Medulla oblongata (tissue), 1 donor: ENCODE results near the gene SIPA1.

Experiments used
- DNase-seq: peaks from one replicate; pipeline ENCODE4 v3.0.0-alpha.2; 2015; ENCODE audit errors: extremely low spot score

SIPA1 gene

DNA sequence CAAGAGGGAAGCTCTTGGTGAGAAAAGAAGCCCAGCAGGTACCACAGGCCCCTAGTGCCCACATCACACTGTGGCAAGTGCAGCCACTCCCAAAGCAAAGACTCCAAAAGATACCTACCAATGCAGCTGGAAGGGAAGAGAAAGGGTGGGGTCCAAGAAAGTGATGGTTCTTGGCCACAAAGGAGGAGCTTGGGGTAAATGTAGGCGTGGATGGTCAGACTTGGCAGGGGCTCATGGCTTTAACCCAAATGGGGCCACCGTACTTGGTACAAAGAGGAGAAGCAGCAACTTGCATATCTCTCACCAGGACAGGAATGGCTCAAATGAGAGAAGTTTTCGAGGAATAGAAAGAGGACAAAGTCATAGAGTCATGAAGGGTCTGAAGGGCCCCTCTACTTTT is 28.7 kb upstream of the SIPA1 start:
- DNase-seq, result no peak

DNA sequence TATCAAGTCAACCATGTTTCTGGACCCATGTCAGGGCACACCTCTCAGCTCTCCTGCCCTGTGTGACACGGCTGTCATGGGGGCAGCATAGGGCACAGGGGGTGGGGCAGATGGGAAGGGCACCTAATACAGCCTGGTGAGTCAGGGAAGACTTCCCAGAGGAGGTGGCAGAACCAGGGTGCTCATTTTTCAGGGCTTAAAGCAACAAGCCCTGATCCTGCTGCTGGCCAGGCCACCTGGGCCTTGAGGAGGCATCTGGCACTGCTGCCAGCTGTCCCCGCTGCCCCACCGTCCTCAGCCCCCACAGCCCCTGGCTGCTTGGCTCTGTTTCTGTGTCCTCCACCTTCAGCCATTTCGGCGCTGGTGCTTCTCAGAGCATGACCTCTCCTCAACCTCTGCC is 28.2 kb upstream of the SIPA1 start:
- DNase-seq, result no peak

DNA sequence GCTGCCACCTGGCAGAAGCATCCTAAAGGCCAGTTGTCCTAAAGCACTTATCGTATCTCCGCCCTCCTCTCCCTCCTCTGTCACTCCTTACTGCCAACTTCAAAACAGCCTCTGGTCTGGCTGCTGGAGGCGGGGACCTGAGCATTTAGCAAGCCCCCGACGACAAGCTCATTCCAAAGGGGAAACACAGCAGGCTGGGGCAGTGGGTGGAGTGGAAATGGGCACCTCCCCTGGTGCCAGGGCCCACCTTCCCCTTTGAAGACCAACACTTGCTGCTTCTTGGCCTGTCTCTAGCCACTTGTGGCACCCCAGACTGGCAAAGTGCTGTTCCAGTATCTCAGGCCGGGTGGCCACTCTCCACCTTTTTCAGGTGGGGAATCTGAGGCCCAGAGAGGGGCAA is 27.5 kb upstream of the SIPA1 start:
- no peak for DNase-seq

DNA sequence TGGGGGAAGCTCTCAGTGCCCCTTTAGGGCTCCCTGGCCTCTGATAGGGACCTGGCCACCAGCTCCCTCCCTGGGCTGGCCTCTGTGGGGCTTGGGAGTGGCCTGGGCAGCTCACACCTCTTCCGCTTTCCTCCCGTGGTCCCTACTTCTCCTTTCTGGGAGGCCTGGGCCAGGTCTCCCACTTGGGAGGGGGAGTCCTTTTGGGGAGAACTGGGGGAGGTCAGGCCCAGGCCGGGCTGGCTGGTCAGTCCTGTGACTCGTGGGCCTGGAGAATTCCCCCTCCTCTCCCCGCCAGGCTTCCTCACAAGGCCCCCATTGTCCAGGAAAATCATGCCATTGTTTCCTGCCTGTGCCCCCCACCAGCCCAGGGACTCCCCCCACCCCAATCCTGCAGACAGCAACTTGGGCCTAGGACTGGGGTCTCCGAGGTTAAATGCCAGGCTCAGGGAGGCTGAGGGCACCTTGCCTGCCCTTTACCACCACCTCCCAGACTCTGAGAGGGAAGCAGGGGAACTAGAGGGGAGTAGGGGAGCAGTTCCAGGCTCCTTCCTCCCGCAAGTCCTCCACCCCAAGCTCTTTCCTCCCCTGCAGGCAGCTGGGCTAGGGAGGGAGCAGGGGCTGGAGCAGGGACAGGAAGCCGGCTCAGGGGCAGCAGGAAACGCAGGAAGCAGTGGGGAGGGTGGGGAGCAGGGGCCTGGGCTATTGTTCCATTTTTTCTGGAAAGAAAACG is 26.7 kb upstream of the SIPA1 start:
- peak; percentile 90 for DNase-seq

DNA sequence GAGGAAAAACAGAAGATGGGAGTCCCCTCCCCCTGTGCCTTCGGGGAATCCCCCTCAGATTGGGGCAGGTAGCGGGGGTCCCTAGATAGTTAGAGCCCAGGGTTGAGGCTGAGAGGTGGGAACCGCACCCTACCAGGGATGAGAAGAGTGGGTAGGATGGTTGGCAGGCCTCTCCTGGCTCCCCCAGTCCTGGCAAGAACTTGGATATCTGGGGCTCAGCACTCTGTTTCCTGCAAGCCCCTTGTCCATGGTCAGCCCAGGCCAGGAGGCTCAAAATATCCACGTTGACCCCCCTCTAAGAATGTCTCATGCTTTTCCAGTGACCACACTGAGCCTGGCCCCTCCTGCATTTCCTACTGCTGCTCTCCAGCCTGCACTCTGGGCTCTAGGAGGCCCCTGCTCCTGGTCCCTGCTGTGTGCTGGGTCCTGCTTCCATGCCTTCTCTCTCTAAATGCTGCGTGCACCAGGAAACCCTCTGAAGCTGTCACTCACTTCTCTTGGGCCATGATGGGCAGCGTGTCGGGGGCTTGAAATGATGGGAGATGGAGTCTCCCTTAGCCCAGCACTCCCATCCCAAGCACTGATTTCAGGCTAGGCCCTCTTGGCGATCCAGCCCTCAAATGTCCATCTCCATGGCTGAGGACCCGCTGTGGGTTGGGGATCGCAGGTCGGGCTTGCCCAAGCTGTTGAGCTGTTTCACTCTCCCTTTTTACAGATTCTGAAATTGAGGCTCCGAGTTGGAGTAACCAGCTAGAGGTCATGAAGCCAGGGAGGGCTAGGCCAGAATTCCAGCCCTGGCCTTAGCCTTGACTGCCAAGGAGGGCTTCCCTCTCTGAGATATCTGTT is 25.9 kb upstream of the SIPA1 start:
- DNase-seq, result no peak

DNA sequence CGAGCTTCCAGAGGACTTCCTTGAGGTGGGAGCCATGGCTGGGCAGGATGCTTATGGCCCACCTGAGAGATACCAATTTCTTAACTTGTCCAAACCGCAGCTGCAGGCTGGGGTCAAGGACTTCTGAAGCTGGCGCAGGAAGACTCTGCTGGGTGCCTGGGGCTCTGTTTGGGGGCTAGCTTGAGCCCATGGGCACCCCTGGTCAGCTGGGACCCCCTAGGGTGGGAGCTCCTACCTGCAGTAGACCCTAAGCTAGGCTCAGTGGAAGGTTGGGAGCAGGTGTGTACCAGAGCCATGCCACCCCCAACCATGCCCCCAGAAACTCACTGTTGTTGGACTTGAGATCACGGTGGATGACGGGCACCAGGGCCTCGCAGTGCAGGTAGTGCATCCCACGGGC is 25.2 kb upstream of the SIPA1 start:
- DNase-seq, result no peak

DNA sequence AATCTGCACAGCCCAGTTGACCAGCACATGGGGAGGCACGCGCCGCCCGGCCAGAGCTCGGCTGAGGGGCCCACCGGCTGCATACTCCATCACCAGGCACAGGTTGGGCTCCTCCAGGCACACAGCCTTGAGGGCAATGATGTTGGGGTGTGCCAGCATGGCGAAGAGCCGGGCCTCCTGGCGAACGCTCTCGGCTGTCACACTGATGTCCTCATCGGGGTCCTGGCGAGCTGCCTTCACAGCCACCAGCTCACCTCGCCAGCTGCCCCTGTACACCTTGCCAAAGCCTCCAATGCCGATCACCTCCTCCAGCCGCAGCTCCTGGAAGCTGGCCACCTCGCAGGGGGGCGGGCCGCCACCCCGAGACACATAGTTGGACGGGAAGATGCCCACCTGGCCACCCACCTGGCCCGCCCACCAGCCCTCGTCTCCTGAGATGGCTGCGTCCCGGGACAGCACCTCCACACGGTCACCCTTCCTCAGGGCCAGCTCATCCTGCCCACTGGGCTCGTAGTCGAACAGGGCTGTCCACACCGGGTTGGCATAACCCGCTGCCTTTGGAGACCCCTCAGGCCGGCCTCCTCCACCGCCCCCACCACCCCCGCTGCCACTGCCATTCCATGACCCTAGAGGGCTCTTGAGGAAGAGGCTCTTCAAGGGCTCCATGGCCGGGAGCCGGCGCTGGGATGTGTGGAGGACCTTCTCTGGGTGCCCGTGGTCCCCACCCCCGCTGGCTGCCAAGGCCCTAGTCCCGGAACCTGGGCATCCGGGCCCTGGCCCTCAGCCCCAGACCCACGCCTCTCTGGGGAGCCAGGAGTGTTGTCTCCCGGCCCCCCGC is 24.6 kb upstream of the SIPA1 start:
- DNase-seq, result peak; percentile 32

DNA sequence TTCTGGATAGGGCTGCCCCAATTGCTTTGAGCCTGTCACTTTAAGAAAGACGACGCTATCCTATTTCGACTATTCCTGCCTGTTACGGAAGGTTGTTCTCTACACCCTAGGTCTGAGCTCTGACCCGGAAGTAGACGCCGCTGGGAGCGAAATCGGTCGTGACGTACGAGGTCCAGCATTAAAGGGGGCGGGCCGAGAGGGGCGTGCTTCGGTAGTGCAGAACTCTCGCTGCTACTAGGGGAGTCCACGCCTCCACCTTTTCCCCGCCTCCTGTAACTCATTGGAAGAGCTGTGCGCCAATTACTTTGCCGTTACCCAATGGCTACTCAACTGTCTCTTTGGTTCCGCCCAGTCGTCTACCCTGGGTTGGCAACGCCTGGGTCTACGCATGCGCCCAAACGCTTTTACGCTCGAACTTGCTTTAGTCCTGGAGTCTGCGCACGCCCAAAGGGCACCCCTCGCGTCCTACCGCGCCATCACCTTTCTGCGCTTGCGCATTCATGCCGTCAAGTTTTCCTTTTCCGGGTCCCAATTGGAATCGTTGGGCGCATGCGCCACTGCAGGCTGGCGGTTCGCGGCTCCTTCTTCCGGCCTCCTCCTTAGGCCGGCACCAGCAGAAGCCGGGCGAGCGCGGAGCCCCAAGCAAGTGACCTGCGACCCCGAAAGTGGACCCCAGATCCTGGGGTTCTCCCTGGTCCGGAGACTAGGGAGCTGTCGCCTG is 22.5 kb upstream of the SIPA1 start, which contains the start of gene PCNX3:
TSS of gene PCNX3 (plus strand) at position 548 of the 721 bp plus-strand sequence. CDS start 536 bp downstream, outside the sequence.
- DNase-seq, result peak; percentile 100

DNA sequence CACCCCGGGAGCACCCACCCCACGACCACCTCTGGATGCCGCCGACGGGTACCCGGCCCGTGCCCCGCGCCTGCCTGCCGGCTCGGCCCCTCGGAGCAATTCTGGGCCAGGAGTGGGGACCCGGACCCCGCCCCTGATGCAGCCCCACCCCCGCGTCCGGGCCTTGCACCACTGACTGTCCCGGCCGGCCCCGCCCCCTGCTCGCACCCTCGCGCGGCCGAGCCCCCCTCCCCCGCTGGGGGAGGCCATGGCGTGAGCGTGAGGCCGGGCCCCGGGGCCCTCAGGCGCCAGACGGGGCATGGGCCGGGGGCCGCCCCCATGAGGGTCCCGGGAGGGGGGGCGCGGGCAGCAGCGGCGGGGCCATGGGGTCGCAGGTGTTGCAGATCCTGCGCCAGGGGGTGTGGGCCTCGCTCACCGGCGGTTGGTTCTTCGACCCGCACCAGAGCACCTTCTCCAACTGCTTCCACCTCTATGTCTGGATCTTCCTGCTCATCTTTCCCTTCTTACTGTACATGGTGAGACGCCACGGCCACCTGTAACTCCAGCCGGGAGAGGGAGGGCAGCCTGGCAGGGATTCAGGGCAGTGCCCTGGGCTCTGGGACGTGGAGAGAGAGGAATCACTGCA is 21.8 kb upstream of the SIPA1 start:
- DNase-seq, result no peak

DNA sequence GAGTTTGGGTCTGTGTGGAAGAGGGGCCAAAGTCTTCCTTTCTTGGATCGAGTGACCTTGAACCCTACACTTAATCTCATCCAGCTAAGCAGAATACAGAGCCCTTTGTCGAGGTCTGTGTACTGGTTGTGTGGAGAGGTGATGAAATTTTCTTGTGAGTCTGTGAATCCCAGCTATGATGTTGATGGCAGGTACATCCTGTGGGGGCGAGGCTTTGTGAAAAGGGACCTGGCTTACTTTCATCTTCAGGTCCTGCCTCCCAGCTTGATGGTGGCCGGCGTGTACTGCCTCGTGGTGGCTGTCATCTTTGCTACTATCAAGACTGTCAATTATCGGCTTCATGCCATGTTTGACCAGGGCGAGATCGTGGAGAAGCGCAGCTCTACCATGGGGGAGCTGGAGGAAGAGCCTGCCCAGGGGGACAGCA is 21.3 kb upstream of the SIPA1 start:
- DNase-seq, result no peak

DNA sequence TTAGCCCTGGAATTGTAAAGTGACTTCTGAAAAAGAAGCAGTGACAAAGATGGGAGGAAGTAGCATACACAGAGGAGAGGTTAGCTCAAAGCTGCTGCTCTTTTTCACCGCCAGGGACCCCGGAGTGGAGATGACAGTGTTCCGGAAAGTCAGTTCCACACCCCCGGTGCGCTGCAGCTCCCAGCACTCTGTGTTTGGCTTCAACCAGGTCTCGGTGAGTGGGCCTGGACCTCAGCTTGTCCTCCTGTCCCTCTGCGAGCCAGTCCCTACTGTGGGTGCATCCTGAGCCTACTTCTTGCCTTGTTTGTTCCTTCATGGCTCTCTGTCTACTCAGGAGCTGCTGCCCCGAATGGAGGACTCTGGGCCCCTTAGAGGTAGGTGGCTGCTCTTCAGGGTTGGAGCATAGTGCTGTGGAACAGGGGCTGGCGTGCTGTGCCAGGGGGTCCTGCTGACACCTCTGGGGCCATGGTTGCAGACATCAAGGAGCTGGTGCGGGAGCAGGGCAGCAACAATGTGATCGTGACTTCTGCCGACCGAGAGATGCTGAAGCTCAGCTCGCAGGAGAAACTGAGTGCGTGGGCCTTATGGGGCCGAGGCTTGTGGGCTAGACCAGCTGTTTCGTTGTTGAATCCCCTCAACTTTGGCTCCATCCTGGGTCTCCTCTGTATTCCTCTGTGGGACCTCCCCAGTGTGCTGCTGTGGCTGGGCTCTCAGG is 20.6 kb upstream of the SIPA1 start:
- no peak for DNase-seq

DNA sequence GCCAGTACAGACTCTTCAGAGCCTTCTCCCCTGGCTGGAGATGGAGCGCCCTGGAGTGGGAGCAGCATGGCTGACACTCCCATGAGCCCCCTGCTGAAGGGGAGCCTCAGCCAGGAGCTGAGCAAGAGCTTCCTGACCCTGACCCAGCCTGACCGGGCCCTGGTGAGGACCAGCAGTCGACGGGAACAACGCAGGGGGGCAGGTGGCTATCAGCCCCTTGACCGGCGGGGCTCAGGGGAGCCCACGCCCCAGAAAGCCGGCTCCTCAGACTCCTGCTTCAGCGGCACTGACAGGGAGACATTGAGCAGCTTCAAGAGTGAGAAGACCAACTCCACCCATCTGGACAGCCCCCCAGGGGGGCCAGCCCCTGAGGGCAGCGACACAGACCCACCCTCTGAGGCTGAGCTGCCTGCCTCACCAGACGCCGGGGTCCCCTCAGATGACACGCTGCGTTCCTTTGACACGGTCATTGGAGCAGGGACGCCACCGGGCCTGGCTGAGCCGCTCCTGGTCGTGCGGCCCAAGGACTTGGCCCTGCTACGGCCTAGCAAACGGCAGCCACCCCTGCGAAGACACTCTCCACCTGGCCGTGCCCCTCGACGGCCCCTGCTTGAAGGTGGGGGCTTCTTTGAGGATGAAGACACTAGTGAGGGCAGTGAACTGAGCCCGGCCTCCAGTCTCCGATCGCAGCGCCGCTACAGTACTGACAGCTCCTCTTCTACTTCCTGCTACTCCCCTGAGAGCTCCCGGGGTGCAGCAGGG is 19.7 kb upstream of the SIPA1 start:
- DNase-seq, result no peak

DNA sequence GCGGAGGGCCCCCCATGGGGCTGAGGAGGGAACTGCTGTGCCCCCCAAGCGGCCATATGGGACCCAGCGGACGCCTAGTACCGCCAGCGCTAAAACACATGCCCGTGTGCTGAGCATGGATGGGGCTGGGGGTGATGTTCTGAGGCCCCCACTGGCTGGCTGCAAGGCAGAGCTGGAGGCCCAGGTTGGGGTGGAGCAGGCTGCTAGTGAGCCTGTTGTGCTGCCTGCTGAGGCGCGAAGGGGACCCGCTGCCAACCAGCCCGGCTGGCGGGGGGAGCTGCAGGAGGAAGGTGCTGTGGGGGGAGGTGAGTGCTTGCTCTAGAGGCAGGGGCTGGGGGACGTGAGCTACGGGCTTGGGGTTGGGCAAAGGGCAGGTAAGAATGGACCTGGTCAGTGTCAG is 19.1 kb upstream of the SIPA1 start:
- DNase-seq, result no peak

DNA sequence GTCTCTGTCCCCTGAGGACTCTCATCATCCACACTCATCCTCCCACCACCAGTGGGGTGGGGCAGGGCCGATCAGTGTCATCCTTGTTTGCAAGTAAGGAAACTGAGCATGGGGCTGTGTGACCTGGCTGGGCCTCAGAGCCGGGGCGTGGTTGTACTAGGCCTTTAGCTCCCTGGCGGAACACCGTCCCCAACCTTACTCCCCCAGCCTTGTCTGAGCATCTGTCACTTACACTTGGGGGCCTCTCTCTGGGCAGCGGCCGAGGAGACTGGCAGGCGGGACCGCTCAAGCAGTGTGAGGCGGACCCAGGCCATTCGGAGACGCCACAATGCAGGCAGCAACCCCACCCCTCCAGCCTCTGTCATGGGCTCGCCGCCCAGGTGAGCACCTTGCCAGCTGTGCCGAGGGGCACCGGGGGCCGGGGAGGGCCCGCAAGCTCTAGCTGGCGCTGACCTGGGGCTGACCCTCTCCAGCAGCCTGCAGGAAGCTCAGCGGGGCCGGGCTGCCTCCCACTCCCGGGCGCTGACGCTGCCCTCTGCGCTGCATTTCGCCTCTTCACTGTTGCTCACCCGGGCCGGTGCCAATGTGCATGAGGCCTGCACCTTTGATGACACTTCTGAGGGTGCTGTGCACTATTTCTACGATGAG is 18.5 kb upstream of the SIPA1 start:
- DNase-seq, result no peak

DNA sequence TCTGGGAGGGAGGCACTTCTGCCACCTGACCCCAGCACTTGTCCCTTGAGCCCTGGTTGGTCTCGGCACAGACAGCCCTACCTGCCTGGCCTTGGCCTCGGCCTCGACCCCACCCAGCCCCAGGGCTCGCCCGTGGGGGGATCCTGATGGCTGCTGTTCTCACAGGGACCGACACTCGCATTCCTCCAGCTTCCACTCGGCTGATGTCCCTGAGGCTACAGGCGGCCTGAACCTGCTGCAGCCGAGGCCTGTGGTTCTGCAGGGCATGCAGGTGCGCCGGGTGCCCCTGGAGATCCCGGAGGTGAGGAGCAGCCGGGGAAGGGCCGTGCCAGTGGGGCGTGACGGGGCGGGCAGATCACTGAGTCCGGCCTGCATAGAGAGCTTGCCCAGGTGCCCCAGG is 17.2 kb upstream of the SIPA1 start:
- no peak for DNase-seq

DNA sequence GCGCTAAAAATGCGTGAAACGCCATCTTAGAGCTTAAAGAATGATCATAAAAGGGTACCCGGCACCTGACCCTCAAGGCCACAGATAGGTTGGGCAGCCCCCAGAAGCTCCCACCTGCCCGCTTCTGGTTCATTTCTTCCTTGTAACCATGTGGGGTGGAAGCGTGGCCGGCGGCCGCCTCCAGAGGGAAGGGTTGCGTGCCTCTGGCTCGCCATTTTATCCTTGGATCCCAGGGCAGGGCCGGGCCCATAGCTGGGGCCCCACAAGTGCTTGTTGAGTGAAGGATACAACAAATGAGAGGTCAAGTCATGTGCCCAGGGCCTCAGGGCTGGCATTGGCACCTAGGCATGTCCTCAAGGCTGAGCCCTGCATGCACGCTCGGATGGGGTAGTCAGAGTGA is 16.4 kb upstream of the SIPA1 start:
- no peak for DNase-seq

DNA sequence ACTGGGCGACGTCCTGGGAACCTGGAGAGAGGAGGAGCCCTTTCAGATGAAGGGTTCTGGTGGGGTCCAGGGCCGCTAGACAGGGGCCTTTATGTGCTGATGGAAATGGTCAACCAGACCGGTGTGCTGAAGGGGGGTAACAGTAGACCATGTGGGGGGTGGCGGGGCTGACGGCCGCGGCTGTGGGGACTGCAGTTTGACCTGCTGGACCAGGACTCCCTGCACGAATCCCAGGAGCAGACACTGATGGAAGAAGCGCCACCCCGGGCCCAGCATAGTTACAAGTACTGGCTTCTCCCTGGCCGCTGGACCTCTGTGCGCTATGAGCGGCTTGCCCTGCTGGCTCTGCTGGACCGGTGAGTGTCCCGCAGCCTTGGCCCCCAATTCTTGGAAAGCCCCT is 15.9 kb upstream of the SIPA1 start:
- no peak for DNase-seq

DNA sequence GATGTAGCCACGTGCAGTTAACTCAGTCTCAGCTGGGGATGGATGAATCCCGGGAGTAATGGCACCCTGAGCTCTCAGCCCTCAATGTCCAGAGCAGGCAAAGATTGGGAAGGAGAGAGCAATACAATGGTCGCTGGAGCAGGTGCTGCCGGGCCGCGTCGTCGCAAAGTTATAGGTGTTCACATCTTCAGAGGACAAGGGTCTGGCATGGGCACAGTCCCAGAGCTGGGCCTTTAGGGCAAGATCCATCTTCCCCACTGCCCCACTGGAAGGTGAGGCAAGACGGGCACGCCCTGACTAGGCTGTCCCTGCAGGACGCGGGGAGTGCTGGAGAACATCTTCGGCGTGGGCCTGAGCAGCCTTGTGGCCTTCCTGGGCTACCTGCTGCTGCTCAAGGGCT is 14.7 kb upstream of the SIPA1 start:
- no peak for DNase-seq
